Ovary (tissue), 9 donors: ENCODE data around the gene ZSWIM7. TPM values are rescaled to one million over a fixed set of nuclear protein-coding genes. Genes with fewer than 3 reads are reported as not detected.
"Not testable (repeated sequence)": the region's sequence is repeated elsewhere in the genome, so short reads cannot be mapped to it uniquely, and the experiment has no call there.

Experiments
- DNase-seq, 5 donors: peaks; one replicate each; pipeline ENCODE4 v3.0.0-alpha.2; 2019 to 2020
- H3K27ac ChIP-seq, 2 donors: fragments of 200-600 bp; one replicate each; pipeline versions ENCODE4 v1.5.1 to v1.8.0; 2019 to 2022
- H3K27me3 ChIP-seq: fragments of 200-600 bp; one replicate; pipeline ENCODE4 v1.8.0; 2022
- H3K36me3 ChIP-seq: fragments of 200-600 bp; sonication (generic); one replicate; pipeline ENCODE4 v1.5.1; 2019
- H3K4me1 ChIP-seq: one replicate; pipeline ENCODE4 v1.8.1; 2013; ENCODE audit warnings: mild to moderate bottlenecking, moderate library complexity; ENCODE audit not compliant: insufficient read depth
- H3K4me3 ChIP-seq: fragments of 200-600 bp; sonication (generic); one replicate; pipeline ENCODE4 v1.5.1; 2017
- H3K9me3 ChIP-seq, 2 donors: fragments of 200-600 bp in 1 of 2; sonication (generic) in 1 of 2; one replicate each; pipeline versions ENCODE4 v1.5.1 to v1.8.1; 2013 to 2019; ENCODE audit warnings: mild to moderate bottlenecking in 1 of 2, moderate library complexity in 1 of 2
- CTCF ChIP-seq, 3 donors: fragments of 450-650 bp in 2 of 3; fragments of 200-600 bp in 1 of 3; IDR thresholded peaks; one replicate each; pipeline versions ENCODE4 v1.5.1 to v1.8.0; 2016 to 2022; ENCODE audit warnings: antibody characterized with exemption in 3 of 3, mild to moderate bottlenecking in 1 of 3
- EP300 ChIP-seq: sonication (generic); formaldehyde crosslinking; IDR thresholded peaks from one replicate; pipeline ENCODE4 v1.6.1; 2017; ENCODE audit warnings: antibody characterized with exemption
- POLR2A ChIP-seq: fragments of 450-650 bp; IDR thresholded peaks from one replicate; pipeline ENCODE4 v1.6.1; 2017; ENCODE audit warnings: antibody characterized with exemption, mild to moderate bottlenecking, moderate library complexity
- WGBS, 3 donors: extraction: QIAGEN DNeasy Blood & Tissue Kit in 1 of 3; methylation state at CpG; one replicate each; pipeline versions ENCODE4 v1.1.5 to v1.1.7; 2013 to 2017; 5-methylcytosine and 5-hydroxymethylcytosine counted together
- intact Hi-C, 4 donors: fragments of 100-400 bp; cut with DNase I; formaldehyde crosslinking; loops; one replicate each; pipeline versions ENCODE4 v1.11.0 to v1.15.1; 2022 to 2023
- polyA plus RNA-seq, 2 donors: library from polyadenylated mRNA; stranded (reverse); fragments of 200-250 nt in 1 of 2; fragments of 350-450 nt in 1 of 2; fragmentation: Illumina TruSeq in 1 of 2; extraction: RNeasy Lipid Tissue Mini Kit (QIAGEN cat#74804) in 1 of 2; gene quantifications; one replicate each; pipeline ENCODE4 v1.2.3, GENCODE V29; 2013 to 2014
- total RNA-seq, 7 donors: library from RNA; depleted of rRNA in 2 of 7; stranded (reverse); fragments of >200 nt in 2 of 7; fragmentation: NEBNext Ultra II Directional in 3 of 7; extraction: Animal tissue kit (Norgen Biotek cat#: 25700) in 3 of 7; gene quantifications; one replicate each; pipeline versions ENCODE4 v1.1.0 to v1.2.4, GENCODE V29; 2016 to 2023
- donor health status: DM: no; HTN: no; CAD: no; lungs with moderate emphysema.
- donor health status: DM: no; HTN: no; CAD: no.
- donor health status: Bipolar disorder and iron deficiency.
- donor health status: DM: yes; HTN: yes; CAD: no.
- donor health status: DM: no; HTN: no; CAD: no.
- donor health status: DM: yes; HTN: yes; CAD: no.

Gene ZSWIM7
- total and polyA plus RNA-seq, 9 donors = 14.4 to 62.5 (median 25.7) TPM

GRCh38 chr17:15998031-15998562 is 1.4 kb downstream of the ZSWIM7 start:
- Histone ChIP-seq H3K4me1 (peaks cover 10% of the 10 kb centered on the region), H3K27me3 (no peaks in the 10 kb centered on the region), H3K27ac (peak overlapping the region in 1 of 2 donors; percentile 98), H3K4me3 (no peak overlapping the region), H3K9me3 (no peaks in the 10 kb centered on the region), H3K36me3 (no peaks in the 10 kb centered on the region)
- no peak for DNase-seq
- intact Hi-C loops = no loop called here
- 76 to 86% (median 81%) methylated on average over 4 of the region's 4 CpGs for WGBS, 3 donors
- TF ChIP-seq EP300 = no peak

GRCh38 chr17:15996322-15996721 is 3.2 kb downstream of the ZSWIM7 start:
- H3K27ac ChIP-seq = no peak overlapping the region
- intact Hi-C loops = no loop called here
- H3K4me3 ChIP-seq = no peak overlapping the region
- peaks cover 8% of the 10 kb centered on the region for H3K4me1 ChIP-seq
- no peak for TF ChIP-seq EP300
- no peak for TF ChIP-seq CTCF (IDR thresholded peaks at IDR 0.05)
- TF ChIP-seq POLR2A = no peak
- no peaks in the 10 kb centered on the region for H3K36me3 ChIP-seq
- DNase-seq = no peak
- 71 to 84% (median 77%) methylated on average over 6 of the region's 6 CpGs for WGBS, 3 donors
- no peaks in the 10 kb centered on the region for H3K9me3 ChIP-seq
- H3K27me3 ChIP-seq = no peaks in the 10 kb centered on the region

GRCh38 chr17:15981646-15982580 is 17.6 kb downstream of the ZSWIM7 start:
- H3K27ac ChIP-seq = no peak overlapping the region
- 81 to 86% (median 86%) methylated on average over 5 of the region's 5 CpGs for WGBS, 3 donors
- H3K4me1 ChIP-seq = no peaks in the 10 kb centered on the region
- TF ChIP-seq CTCF (IDR thresholded peaks at IDR 0.05) (no peak), EP300 (no peak)
- intact Hi-C loops = no loop called here
- no peak for DNase-seq
- no peaks in the 10 kb centered on the region for H3K36me3 ChIP-seq
- H3K9me3 ChIP-seq = no peaks in the 10 kb centered on the region
- no peak overlapping the region for H3K4me3 ChIP-seq
- H3K27me3 ChIP-seq = no peaks in the 10 kb centered on the region

- no peaks in the 10 kb centered on the region for H3K4me1 ChIP-seq
- intact Hi-C loops = no loop called here
- H3K27ac ChIP-seq = no peak overlapping the region
- H3K27me3 ChIP-seq = no peaks in the 10 kb centered on the region
- TF ChIP-seq POLR2A (no peak), CTCF (IDR thresholded peaks at IDR 0.05) (no peak), EP300 (no peak)
- H3K36me3 ChIP-seq = no peaks in the 10 kb centered on the region
- no peak for DNase-seq
- WGBS, 3 donors = 49 to 62% (median 50%) methylated on average over 2 of the region's 2 CpGs
- H3K9me3 ChIP-seq = no peaks in the 10 kb centered on the region
- H3K4me3 ChIP-seq = no peak overlapping the region
Measured at GRCh38 chr17:15981208-15981607, 18.3 kb downstream of the ZSWIM7 start.

- H3K4me1 ChIP-seq, H3K27ac ChIP-seq, intact Hi-C loops, H3K4me3 ChIP-seq, H3K27me3 ChIP-seq, H3K36me3 ChIP-seq, DNase-seq, H3K9me3 ChIP-seq: not testable (repeated sequence)
- WGBS, 3 donors = 65 to 89% (median 78%) methylated on average over 2 to 4 of the region's 4 CpGs
Measured at GRCh38 chr17:15979013-15979412, 20.5 kb downstream of the ZSWIM7 start.
